Measurements from ENCODE around the gene RP2. TPM values are rescaled to one million over a fixed set of nuclear protein-coding genes. Genes with fewer than 3 reads are reported as not detected.
A peak's percentile ranks its signal among the peaks of the same experiment; 100 is the strongest.

RP2 gene
- total RNA-seq, 2 donors from 2014 or later: 11.8 to 12.7 TPM

DNA sequence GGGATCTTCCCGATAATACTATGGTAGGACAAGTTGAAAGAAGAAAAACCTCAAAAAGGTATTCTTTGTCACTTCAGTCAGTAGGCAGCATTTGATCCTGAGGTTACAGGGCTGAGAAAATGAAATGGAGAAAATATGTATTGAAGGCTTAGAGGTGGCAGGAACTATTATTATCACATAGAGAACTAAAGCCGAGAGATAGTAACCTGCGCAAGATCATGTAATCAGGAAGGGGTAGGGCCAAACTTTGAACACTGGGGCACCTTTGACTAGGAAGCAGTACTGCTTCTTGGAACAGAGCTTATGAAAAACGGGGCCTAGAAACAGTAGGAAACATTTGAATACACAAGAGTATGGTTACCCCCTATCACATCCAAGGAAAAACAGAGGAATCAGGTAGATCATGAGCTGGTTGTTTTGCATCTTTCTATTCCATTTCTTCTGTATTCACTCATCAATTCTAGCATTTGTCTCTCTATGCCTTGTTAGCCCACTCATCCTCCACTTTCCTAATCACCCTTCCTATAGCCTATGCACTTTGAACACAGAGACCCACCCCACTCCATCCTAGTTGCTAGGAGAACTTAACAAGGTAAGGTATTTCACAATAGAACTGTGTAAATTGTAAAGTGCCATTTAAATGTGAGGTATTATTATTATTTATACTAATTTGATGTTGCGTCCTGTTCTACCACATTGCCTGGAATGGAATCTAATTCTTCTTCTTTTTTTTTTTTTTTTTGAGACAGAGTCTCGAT lies 43.3 kb upstream of the RP2 start:
- no peak overlapping the region for H3K4me3 ChIP-seq
- TF ChIP-seq CTCF (IDR thresholded peaks at IDR 0.05): no peak
- ATAC-seq (ENCODE audit: insufficient number of reproducible peaks, low FRiP score, low read depth) (no peak), DNase-seq (ENCODE audit: low spot score) (no peak)
- no peaks in the 10 kb centered on the region for H3K9me3 ChIP-seq
- H3K36me3 ChIP-seq: no peaks in the 10 kb centered on the region
- H3K27me3 ChIP-seq (replicated peaks; ENCODE audit: insufficient read depth): no peaks in the 10 kb centered on the region
- H3K4me1 ChIP-seq (ENCODE audit: control insufficient read depth in 1 of 2, low read depth in 2 of 2): peaks cover 2 to 8% of the 10 kb centered on the region in 2 donors
- H3K27ac ChIP-seq: no peak overlapping the region

DNA sequence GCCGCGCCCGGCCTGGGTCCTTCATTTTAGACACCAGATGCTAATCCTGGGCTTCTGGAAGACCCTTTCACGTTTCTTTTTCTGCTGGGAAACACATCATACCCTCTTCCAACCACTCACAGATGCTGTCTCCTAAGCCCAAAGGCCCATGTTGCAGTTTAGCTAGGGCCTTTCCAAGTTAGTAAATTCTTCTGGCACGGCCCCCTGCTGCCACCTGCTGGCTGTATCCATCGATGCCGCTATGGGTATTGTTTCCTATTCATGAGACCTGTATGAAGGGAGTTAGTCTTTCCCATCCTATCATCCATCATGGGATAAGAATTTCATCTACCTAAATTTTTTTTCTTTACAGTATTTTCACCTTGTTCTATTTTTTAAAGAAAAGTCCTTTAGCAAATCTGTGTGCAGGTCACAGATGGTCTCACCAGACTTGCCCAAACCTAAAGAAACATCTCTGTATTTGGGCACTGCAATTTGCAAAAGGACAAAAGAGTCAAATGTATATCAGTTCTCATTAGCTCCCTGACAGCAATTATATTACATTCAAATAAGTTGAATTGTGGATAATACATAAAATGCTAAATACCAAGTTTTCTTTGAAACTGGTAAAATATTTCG lies 40.2 kb upstream of the RP2 start:
- no peak overlapping the region for H3K4me3 ChIP-seq
- peak; percentile 19 for DNase-seq (ENCODE audit: low spot score)
- peak; percentile 78 for TF ChIP-seq CTCF (IDR thresholded peaks at IDR 0.05)
- no peaks in the 10 kb centered on the region for H3K36me3 ChIP-seq
- ATAC-seq (ENCODE audit: insufficient number of reproducible peaks, low FRiP score, low read depth): no peak
- no peak overlapping the region for H3K27ac ChIP-seq
- peaks cover 2 to 7% of the 10 kb centered on the region in 2 donors for H3K4me1 ChIP-seq (ENCODE audit: control insufficient read depth in 1 of 2, low read depth in 2 of 2)
- no peaks in the 10 kb centered on the region for H3K9me3 ChIP-seq
- H3K27me3 ChIP-seq (replicated peaks; ENCODE audit: insufficient read depth): no peaks in the 10 kb centered on the region

- no peaks in the 10 kb centered on the region for H3K9me3 ChIP-seq
- H3K27ac ChIP-seq: no peak overlapping the region
- H3K36me3 ChIP-seq: no peaks in the 10 kb centered on the region
- ATAC-seq (ENCODE audit: insufficient number of reproducible peaks, low FRiP score, low read depth): no peak
- no peaks in the 10 kb centered on the region for H3K4me1 ChIP-seq (ENCODE audit: control insufficient read depth in 1 of 2, low read depth in 2 of 2)
- H3K27me3 ChIP-seq (replicated peaks; ENCODE audit: insufficient read depth): no peaks in the 10 kb centered on the region
- no peak overlapping the region for H3K4me3 ChIP-seq
- no peak for DNase-seq (ENCODE audit: low spot score)
- no peak for TF ChIP-seq CTCF (IDR thresholded peaks at IDR 0.05)
These were observed 33.7 kb upstream of the RP2 start for GRCh38 chrX:46803140-46803539.

GRCh38 chrX:46805270-46805669 lies 31.6 kb upstream of the RP2 start:
- no peak overlapping the region for H3K27ac ChIP-seq
- no peak overlapping the region for H3K4me3 ChIP-seq
- no peak for TF ChIP-seq CTCF (IDR thresholded peaks at IDR 0.05)
- no peaks in the 10 kb centered on the region for H3K4me1 ChIP-seq (ENCODE audit: control insufficient read depth in 1 of 2, low read depth in 2 of 2)
- DNase-seq (ENCODE audit: low spot score) (no peak), ATAC-seq (ENCODE audit: insufficient number of reproducible peaks, low FRiP score, low read depth) (no peak)
- H3K27me3 ChIP-seq (replicated peaks; ENCODE audit: insufficient read depth): no peaks in the 10 kb centered on the region
- H3K36me3 ChIP-seq: no peaks in the 10 kb centered on the region
- H3K9me3 ChIP-seq: no peaks in the 10 kb centered on the region

GRCh38 chrX:46811121-46811520 lies 25.7 kb upstream of the RP2 start:
- ATAC-seq (ENCODE audit: insufficient number of reproducible peaks, low FRiP score, low read depth) (no peak), DNase-seq (ENCODE audit: low spot score) (no peak)
- no peak overlapping the region for H3K4me3 ChIP-seq
- H3K27me3 ChIP-seq (replicated peaks; ENCODE audit: insufficient read depth): no peaks in the 10 kb centered on the region
- H3K9me3 ChIP-seq: no peaks in the 10 kb centered on the region
- H3K27ac ChIP-seq: no peak overlapping the region
- no peaks in the 10 kb centered on the region for H3K4me1 ChIP-seq (ENCODE audit: control insufficient read depth in 1 of 2, low read depth in 2 of 2)
- TF ChIP-seq CTCF (IDR thresholded peaks at IDR 0.05): no peak
- no peaks in the 10 kb centered on the region for H3K36me3 ChIP-seq
